ENCODE results near the gene SOCS7. TPM values are rescaled to one million over a fixed set of nuclear protein-coding genes. Genes with fewer than 3 reads are reported as not detected.

SOCS7 gene
- polyA plus RNA-seq, 3 donors, result 0.14 to 13.2 (median 0.15) TPM

- H3K27ac Mint-ChIP-seq, result no peak overlapping the region
- peaks cover 23 to 34% (median 33%) of the 10 kb centered on the region in 3 donors for H3K27me3 Mint-ChIP-seq (ENCODE audit: low read depth in 3 of 3)
- peaks cover 0 to 9% of the 10 kb centered on the region in 2 donors for H3K36me3 Mint-ChIP-seq
- H3K4me1 ChIP-seq (ENCODE audit: control insufficient read depth in 1 of 2, insufficient read depth in 2 of 2, low read length in 2 of 2), result no peaks in the 10 kb centered on the region
- TF ChIP-seq, protein P1, sequence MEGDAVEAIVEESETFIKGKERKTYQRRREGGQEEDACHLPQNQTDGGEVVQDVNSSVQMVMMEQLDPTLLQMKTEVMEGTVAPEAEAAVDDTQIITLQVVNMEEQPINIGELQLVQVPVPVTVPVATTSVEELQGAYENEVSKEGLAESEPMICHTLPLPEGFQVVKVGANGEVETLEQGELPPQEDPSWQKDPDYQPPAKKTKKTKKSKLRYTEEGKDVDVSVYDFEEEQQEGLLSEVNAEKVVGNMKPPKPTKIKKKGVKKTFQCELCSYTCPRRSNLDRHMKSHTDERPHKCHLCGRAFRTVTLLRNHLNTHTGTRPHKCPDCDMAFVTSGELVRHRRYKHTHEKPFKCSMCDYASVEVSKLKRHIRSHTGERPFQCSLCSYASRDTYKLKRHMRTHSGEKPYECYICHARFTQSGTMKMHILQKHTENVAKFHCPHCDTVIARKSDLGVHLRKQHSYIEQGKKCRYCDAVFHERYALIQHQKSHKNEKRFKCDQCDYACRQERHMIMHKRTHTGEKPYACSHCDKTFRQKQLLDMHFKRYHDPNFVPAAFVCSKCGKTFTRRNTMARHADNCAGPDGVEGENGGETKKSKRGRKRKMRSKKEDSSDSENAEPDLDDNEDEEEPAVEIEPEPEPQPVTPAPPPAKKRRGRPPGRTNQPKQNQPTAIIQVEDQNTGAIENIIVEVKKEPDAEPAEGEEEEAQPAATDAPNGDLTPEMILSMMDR (IDR thresholded peaks at IDR 0.05), result no peak
- H3K4me3 ChIP-seq (replicated peaks in 1 of 3; ENCODE audit: low read depth in 2 of 3, low read length in 3 of 3), result no peak overlapping the region
- H3K9me3 ChIP-seq (replicated peaks in 1 of 2; ENCODE audit: control insufficient read depth in 1 of 2, insufficient read depth in 1 of 2, low read length in 2 of 2), result peaks cover 0 to 7% of the 10 kb centered on the region in 2 donors
- no peak overlapping the region for H3K4me3 Mint-ChIP-seq
- H3K36me3 ChIP-seq (replicated peaks in 1 of 2; ENCODE audit: control insufficient read depth in 1 of 2, insufficient read depth in 2 of 2, low read length in 2 of 2), result no peaks in the 10 kb centered on the region
- DNase-seq, result no peak
- WGBS (ENCODE audit: insufficient coverage), result 93% methylated on average over 14 of the region's 15 CpGs
- peaks cover 0 to 10% (median 4%) of the 10 kb centered on the region in 7 donors for H3K9me3 Mint-ChIP-seq
- H4K20me1 ChIP-seq (ENCODE audit: insufficient read depth, low read length), result no peaks in the 10 kb centered on the region
- peaks cover 24% of the 10 kb centered on the region for H3K4me1 Mint-ChIP-seq
- no peak overlapping the region for H3K9ac ChIP-seq (ENCODE audit: insufficient read depth, low read length, poor library complexity, severe bottlenecking)
- H2AFZ ChIP-seq (ENCODE audit: insufficient read depth, low read depth, low read length, poor library complexity, severe bottlenecking), result no peak overlapping the region
- no peak overlapping the region for H3K27ac ChIP-seq (ENCODE audit: low read depth in 1 of 2, low read length in 2 of 2)
- H3K79me2 ChIP-seq (ENCODE audit: insufficient read depth, low read length), result no peaks in the 10 kb centered on the region
- peaks cover 10 to 23% of the 10 kb centered on the region in 2 donors for H3K27me3 ChIP-seq (ENCODE audit: control insufficient read depth in 2 of 2, insufficient read depth in 2 of 2, low read length in 2 of 2)
- intact Hi-C loops (cut with micrococcal nuclease), result no loop called here
- H3K4me2 ChIP-seq (replicated peaks; ENCODE audit: extremely low read depth, low read length, poor library complexity, severe bottlenecking), result no peak overlapping the region
Observed at GRCh38 chr17:38449364-38449763, 97.7 kb downstream of the SOCS7 start.

DNA sequence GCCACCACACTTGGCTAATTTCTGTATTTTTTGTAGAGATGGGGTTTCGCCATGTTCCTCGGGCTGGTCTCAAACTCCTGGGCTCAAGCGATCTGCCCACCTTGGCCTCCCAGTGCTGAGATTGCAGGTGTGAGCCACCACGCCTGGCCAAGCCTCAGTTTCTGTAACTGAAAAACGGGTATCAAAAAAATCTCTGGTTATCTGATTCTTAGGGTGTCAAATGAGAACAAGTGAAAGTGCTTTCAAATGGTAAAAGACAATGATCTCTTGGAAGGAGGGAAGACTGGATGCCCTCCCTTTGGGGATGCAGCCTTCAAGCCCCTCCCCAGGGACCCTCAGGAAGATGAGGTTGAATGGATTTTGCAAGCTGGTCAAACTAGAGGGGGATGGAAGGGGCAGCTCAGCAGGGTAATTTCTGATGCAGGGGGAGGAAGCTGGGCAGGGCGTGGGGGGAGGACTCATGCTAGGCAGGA is 98.9 kb downstream of the SOCS7 start:
- intact Hi-C loops (cut with micrococcal nuclease), result no loop called here
- H3K4me1 ChIP-seq (ENCODE audit: control insufficient read depth in 1 of 2, insufficient read depth in 2 of 2, low read length in 2 of 2), result no peaks in the 10 kb centered on the region
- peaks cover 0 to 10% (median 4%) of the 10 kb centered on the region in 7 donors for H3K9me3 Mint-ChIP-seq
- TF ChIP-seq, protein P1 (IDR thresholded peaks at IDR 0.05), result no peak
- 93% methylated on average over 5 of the region's 6 CpGs for WGBS (ENCODE audit: insufficient coverage)
- peak overlapping the region in 1 of 7 donors; percentile 60 for H3K27ac Mint-ChIP-seq
- H3K9ac ChIP-seq (ENCODE audit: insufficient read depth, low read length, poor library complexity, severe bottlenecking), result no peak overlapping the region
- DNase-seq, result no peak
- no peaks in the 10 kb centered on the region for H3K79me2 ChIP-seq (ENCODE audit: insufficient read depth, low read length)
- H3K9me3 ChIP-seq (replicated peaks in 1 of 2; ENCODE audit: control insufficient read depth in 1 of 2, insufficient read depth in 1 of 2, low read length in 2 of 2), result peaks cover 0 to 7% of the 10 kb centered on the region in 2 donors
- H3K27me3 ChIP-seq (ENCODE audit: control insufficient read depth in 2 of 2, insufficient read depth in 2 of 2, low read length in 2 of 2), result peaks cover 10 to 28% of the 10 kb centered on the region in 2 donors
- no peak overlapping the region for H3K27ac ChIP-seq (ENCODE audit: low read depth in 1 of 2, low read length in 2 of 2)
- peaks cover 31 to 42% (median 39%) of the 10 kb centered on the region in 3 donors for H3K27me3 Mint-ChIP-seq (ENCODE audit: low read depth in 3 of 3)
- H4K20me1 ChIP-seq (ENCODE audit: insufficient read depth, low read length), result no peaks in the 10 kb centered on the region
- peaks cover 24% of the 10 kb centered on the region for H3K4me1 Mint-ChIP-seq
- H2AFZ ChIP-seq (ENCODE audit: insufficient read depth, low read depth, low read length, poor library complexity, severe bottlenecking), result no peak overlapping the region
- no peak overlapping the region for H3K4me2 ChIP-seq (replicated peaks; ENCODE audit: extremely low read depth, low read length, poor library complexity, severe bottlenecking)
- H3K4me3 ChIP-seq (replicated peaks in 1 of 3; ENCODE audit: low read depth in 2 of 3, low read length in 3 of 3), result no peak overlapping the region
- H3K36me3 ChIP-seq (replicated peaks in 1 of 2; ENCODE audit: control insufficient read depth in 1 of 2, insufficient read depth in 2 of 2, low read length in 2 of 2), result no peaks in the 10 kb centered on the region
- no peak overlapping the region for H3K4me3 Mint-ChIP-seq
- peaks cover 0 to 9% of the 10 kb centered on the region in 2 donors for H3K36me3 Mint-ChIP-seq
